ENCODE measurements around the gene CARMIL3. TPM values are rescaled to one million over a fixed set of nuclear protein-coding genes. Genes with fewer than 3 reads are reported as not detected.

CARMIL3 gene
- polyA plus RNA-seq, 1 experiment: not detected

DNA sequence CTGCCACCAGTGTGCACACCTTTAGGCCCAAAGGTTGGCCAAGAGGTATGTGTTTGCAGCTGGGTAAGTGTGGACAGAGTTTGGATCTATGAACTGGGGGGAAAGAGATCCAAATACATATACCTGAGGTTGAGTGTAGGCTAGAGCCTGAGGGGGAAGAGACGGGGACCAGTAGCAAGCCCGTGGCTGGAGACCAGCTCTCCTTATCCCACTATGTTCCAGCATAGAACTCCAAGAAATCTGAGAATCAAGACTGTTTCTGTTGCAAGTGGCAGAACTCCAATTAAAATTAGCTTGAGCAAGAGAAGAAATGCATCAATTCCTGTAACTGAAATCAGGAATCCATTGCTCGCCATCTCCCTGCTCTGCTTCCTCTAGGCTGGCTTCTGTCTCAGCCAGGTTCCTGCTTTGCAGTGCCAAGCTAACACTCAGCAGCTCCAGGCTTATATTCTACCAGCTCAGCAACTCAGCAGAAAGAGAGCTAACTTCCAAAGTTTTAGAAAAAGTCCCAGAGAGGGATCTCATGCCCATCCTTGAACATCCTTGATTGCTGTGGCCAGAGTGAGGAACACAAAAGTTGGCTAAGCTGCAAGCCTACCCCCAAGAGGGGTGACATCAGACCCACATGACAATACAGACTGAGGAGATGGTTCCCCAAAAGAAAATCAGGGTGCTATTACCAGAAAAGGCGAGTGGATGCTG, 40.8 kb downstream of the CARMIL3 start:
- no peak overlapping the region for H3K4me3 ChIP-seq (ENCODE audit: low read depth, low read length)
- TF ChIP-seq, protein P1, sequence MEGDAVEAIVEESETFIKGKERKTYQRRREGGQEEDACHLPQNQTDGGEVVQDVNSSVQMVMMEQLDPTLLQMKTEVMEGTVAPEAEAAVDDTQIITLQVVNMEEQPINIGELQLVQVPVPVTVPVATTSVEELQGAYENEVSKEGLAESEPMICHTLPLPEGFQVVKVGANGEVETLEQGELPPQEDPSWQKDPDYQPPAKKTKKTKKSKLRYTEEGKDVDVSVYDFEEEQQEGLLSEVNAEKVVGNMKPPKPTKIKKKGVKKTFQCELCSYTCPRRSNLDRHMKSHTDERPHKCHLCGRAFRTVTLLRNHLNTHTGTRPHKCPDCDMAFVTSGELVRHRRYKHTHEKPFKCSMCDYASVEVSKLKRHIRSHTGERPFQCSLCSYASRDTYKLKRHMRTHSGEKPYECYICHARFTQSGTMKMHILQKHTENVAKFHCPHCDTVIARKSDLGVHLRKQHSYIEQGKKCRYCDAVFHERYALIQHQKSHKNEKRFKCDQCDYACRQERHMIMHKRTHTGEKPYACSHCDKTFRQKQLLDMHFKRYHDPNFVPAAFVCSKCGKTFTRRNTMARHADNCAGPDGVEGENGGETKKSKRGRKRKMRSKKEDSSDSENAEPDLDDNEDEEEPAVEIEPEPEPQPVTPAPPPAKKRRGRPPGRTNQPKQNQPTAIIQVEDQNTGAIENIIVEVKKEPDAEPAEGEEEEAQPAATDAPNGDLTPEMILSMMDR (IDR thresholded peaks at IDR 0.05; ENCODE audit: low read depth, low read length): no peak
- no peaks in the 10 kb centered on the region for H3K27me3 ChIP-seq (ENCODE audit: control insufficient read depth, insufficient read depth, low read length)
- CTCF ChIA-PET: interaction anchor here (1.1 to 9.9 kb wide), 8 partner anchors 13 to 462 kb away, joined by 3 to 212 read pairs (median 16); no protein-coding TSS in a partner anchor
- POLR2A ChIA-PET: interaction anchor here (1.6 kb wide), 1 partner anchor 10 kb away, joined by 3 read pairs; no protein-coding TSS in a partner anchor
- no peaks in the 10 kb centered on the region; the same call in 1 of the 2 replicates for H3K9me3 ChIP-seq (ENCODE audit: control insufficient read depth, insufficient read depth, low read length)
- no peak overlapping the region for H3K27ac ChIP-seq (ENCODE audit: low read depth, low read length)
- DNase-seq (ENCODE audit: low read depth, low spot score): no peak

DNA sequence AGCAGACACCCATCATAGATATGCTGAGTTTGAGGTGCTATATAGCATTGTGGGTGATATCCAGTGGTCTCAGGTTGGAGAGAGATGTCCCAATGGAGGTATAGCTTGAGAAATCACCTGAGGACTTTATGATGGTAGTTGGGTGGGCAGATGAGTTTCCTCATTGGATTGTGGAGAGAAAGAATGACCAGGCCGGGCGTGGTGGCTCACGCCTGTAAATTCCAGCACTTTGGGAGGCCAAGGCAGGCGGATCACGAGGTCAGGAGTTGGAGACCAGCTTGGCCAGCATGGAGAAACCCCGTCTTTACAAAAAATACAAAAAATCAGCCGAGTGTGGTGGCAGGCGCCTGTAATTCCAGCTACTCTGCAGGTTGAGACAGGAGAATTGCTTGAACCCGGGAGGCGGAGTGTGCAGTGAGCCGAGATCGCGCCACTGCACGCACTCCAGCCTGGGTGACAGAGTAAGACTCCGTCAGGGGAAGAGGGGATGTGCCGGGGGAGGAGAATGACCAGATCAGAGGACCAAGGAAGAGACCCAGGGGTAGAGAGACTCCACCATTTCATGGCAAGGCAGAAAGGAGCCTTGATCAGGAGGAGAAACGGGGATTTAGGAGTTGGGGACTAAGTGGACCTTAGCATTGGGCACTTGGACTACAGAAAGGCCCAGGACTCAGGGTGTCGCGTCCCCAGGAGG, 41.5 kb downstream of the CARMIL3 start:
- no peak for DNase-seq (ENCODE audit: low read depth, low spot score)
- POLR2A ChIA-PET: interaction anchor here (0.6 to 3.1 kb wide), 5 partner anchors 9 to 41 kb away, joined by 3 to 36 read pairs (median 4); partner anchors contain the start of genes DCAF11 and NRL
- peak overlapping the region; percentile 68 for H3K27ac ChIP-seq (ENCODE audit: low read depth, low read length)
- CTCF ChIA-PET: interaction anchor here (0.6 to 9.9 kb wide), 10 partner anchors 13 to 533 kb away, joined by 3 to 212 read pairs (median 5); partner anchors contain the start of genes DCAF11 and NRL
- TF ChIP-seq, protein P1 (IDR thresholded peaks at IDR 0.05; ENCODE audit: low read depth, low read length): peak; percentile 8; the same call in 1 of the 2 replicates
- H3K9me3 ChIP-seq (ENCODE audit: control insufficient read depth, insufficient read depth, low read length): no peaks in the 10 kb centered on the region; the same call in 1 of the 2 replicates
- H3K27me3 ChIP-seq (ENCODE audit: control insufficient read depth, insufficient read depth, low read length): no peaks in the 10 kb centered on the region
- H3K4me3 ChIP-seq (ENCODE audit: low read depth, low read length): peak overlapping the region; percentile 83

DNA sequence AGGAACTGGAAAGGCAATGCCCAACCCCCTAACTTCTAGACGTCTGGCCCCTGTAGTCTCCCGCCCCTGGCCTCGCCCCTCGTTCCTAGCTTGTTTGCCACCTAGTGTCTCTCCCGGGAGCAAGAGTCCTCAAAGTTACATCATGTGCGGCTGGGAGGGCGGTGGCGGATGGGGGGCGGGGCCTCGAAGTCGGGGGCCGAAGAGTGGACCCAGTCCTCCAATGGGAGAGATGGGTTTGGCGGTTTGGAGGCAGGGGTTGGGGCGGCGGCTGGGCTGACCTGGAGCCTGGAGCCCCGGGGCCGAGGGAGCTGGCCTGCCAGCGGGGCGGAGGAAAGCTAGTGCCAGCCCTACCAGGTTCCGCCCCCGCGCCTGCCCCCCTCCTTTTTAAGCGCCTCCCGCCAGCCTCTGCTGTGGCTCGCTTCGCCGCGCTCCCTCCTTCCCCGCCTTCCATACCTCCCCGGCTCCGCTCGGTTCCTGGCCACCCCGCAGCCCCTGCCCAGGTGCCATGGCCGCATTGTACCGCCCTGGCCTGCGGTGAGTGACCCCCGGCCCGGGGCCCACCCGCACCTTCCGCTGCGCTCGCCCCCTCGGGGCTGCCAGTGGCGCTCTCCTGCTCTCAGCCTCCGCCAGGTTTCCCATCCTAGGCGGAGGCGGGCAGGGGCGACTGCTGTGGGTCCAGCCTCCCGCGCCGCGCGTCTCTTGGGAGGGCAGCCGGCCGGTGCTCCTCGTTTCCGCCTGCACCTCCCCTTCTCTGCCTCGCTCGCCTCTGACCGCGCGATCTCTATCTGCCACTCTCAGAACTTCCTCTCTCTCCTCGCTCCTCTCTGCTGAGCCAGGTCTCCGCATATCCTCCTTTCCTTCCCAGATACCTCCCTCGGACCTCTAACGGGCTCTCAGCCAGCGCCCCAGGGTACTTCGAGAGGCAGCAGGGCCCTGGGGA, 42.4 kb downstream of the CARMIL3 start, which contains the start of gene PCK2:
TSS of gene PCK2 (plus strand) at position 411 of the 940 bp plus-strand sequence. CDS start at position 506, 95 bp downstream.
- peak within 1 kb of the TSS; percentile 68 for H3K27ac ChIP-seq (ENCODE audit: low read depth, low read length)
- DNase-seq (ENCODE audit: low read depth, low spot score): peak; percentile 73
- ChIA-PET POLR2A (interaction anchor here (0.5 to 3.1 kb wide), 7 partner anchors 8 to 61 kb away, joined by 3 to 36 read pairs (median 4); partner anchors contain the start of genes DCAF11 and NRL), CTCF (interaction anchor here (0.6 to 9.9 kb wide), 8 partner anchors 12 to 534 kb away, joined by 3 to 212 read pairs (median 7); partner anchors contain the start of genes DCAF11 and NRL)
- H3K9me3 ChIP-seq (ENCODE audit: control insufficient read depth, insufficient read depth, low read length): no peaks in the 10 kb centered on the region; the same call in 1 of the 2 replicates
- H3K4me3 ChIP-seq (ENCODE audit: low read depth, low read length): peak within 1 kb of the TSS; percentile 83
- TF ChIP-seq, protein P1 (IDR thresholded peaks at IDR 0.05; ENCODE audit: low read depth, low read length): no peak
- H3K27me3 ChIP-seq (ENCODE audit: control insufficient read depth, insufficient read depth, low read length): no peaks in the 10 kb centered on the region

DNA sequence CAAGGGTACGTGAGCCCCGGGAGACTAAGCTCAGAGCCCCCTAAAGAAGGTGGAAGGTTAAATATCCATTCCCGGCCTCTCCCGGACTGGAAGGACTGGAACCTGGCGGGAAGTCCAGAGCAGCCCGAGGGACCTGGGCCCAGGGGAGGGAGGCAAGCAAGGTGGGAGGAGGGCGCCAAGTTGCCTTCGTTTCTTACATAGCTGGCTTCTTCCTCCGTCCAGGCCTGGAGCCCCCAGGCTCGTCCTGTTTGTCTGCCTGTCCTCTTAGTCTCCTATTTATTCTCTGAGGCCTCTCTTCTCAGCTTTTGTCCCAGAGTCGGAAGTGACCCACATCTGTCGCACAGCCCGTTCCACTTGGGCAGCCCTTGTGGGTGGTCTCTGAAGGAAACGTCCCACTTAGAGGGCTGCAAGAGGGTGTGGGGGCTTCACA, 43.0 kb downstream of the CARMIL3 start:
- Histone ChIP-seq H3K27ac (ENCODE audit: low read depth, low read length) (peak overlapping the region; percentile 68), H3K4me3 (ENCODE audit: low read depth, low read length) (peak overlapping the region; percentile 83), H3K27me3 (ENCODE audit: control insufficient read depth, insufficient read depth, low read length) (no peaks in the 10 kb centered on the region), H3K9me3 (ENCODE audit: control insufficient read depth, insufficient read depth, low read length) (no peaks in the 10 kb centered on the region; the same call in 1 of the 2 replicates)
- POLR2A ChIA-PET: interaction anchor here (1.0 to 3.1 kb wide), 4 partner anchors 10 to 37 kb away, joined by 3 to 36 read pairs (median 4); partner anchors contain the start of genes DCAF11 and NRL
- CTCF ChIA-PET: interaction anchor here (8.4 to 9.9 kb wide), 2 partner anchors 11 to 37 kb away, joined by 196 to 212 read pairs; no protein-coding TSS in a partner anchor
- DNase-seq (ENCODE audit: low read depth, low spot score): no peak
- TF ChIP-seq, protein P1 (IDR thresholded peaks at IDR 0.05; ENCODE audit: low read depth, low read length): no peak

All from AG04450 (cell line).